A673 (cell line): ENCODE data around the gene SPTAN1. TPM values are rescaled to one million over a fixed set of nuclear protein-coding genes. Genes with fewer than 3 reads are reported as not detected.

ENCODE experiments used
- BruUV-seq: library from RNA; stranded (reverse); fragments of 400-500 nt; replicated peaks from 2 replicates; lab custom pipeline; 2021; lab: Mats Ljungman, UMichigan
- CTCF ChIA-PET: fragments of 300-600 bp; sonication (Branson Sonifier 250); formaldehyde crosslinking; loops from one replicate; lab custom pipeline; 2022; ENCODE audit warnings: antibody characterized with exemption; lab: Charles Lee
- POLR2A ChIA-PET: fragments of 300-600 bp; sonication (Branson Sonifier 250); formaldehyde crosslinking; loops from one replicate; lab custom pipeline; 2022; ENCODE audit warnings: antibody characterized with exemption; ENCODE audit not compliant: low non-redundant PET; lab: Charles Lee
- DNase-seq: peaks from one replicate; pipeline ENCODE4 v3.0.0-alpha.2; 2015; ENCODE audit warnings: low spot score
- H3K27ac ChIP-seq: fragments of 200-600 bp; sonication (generic); 2 replicates; pipeline ENCODE4 v1.5.1; 2016; ENCODE audit warnings: mixed run types, low read depth, mild to moderate bottlenecking, mixed read lengths, antibody characterized with exemption, low read length; ENCODE audit not compliant: poor library complexity, severe bottlenecking
- H3K27me3 ChIP-seq: fragments of 200-600 bp; sonication (generic); replicated peaks from 2 replicates; pipeline ENCODE4 v1.6.1; 2017; ENCODE audit warnings: mixed run types, low read depth, mild to moderate bottlenecking, mixed read lengths, antibody characterized with exemption, low read length; ENCODE audit not compliant: insufficient read depth, poor library complexity
- H3K36me3 ChIP-seq: fragments of 200-600 bp; sonication (generic); 2 replicates; pipeline ENCODE4 v1.6.1; 2016; ENCODE audit warnings: mixed run types, mild to moderate bottlenecking, mixed read lengths, antibody characterized with exemption, low read length; ENCODE audit not compliant: insufficient read depth, poor library complexity, severe bottlenecking
- H3K4me1 ChIP-seq: fragments of 200-600 bp; sonication (generic); 2 replicates; pipeline ENCODE4 v1.6.1; 2017; ENCODE audit warnings: mixed run types, mild to moderate bottlenecking, mixed read lengths, antibody characterized with exemption, low read length; ENCODE audit not compliant: insufficient read depth, poor library complexity, severe bottlenecking
- H3K4me3 ChIP-seq: fragments of 200-600 bp; sonication (generic); 2 replicates; pipeline ENCODE4 v1.5.1; 2016; ENCODE audit warnings: low read depth, mixed run types, mild to moderate bottlenecking, mixed read lengths, low read length; ENCODE audit not compliant: poor library complexity, severe bottlenecking
- H3K9me3 ChIP-seq: fragments of 200-600 bp; sonication (generic); 2 replicates; pipeline ENCODE4 v1.6.1; 2016; ENCODE audit warnings: mixed run types, low read depth, mild to moderate bottlenecking, mixed read lengths, antibody characterized with exemption, low read length; ENCODE audit not compliant: poor library complexity, severe bottlenecking
- EZH2 ChIP-seq: fragments of 200-600 bp; sonication (generic); IDR thresholded peaks from 2 replicates; pipeline ENCODE4 v1.6.1; 2017; ENCODE audit warnings: borderline replicate concordance, low read depth, mild to moderate bottlenecking, mixed read lengths, antibody characterized with exemption, low read length; ENCODE audit not compliant: poor library complexity, severe bottlenecking
- intact Hi-C: fragments of 100-400 bp; cut with micrococcal nuclease; formaldehyde crosslinking; loops from one replicate; pipeline ENCODE4 v1.10.0; 2022; ENCODE audit not compliant: unreplicated experiment
- total RNA-seq: library from RNA; stranded (reverse); gene quantifications from 2 replicates; pipeline ENCODE4 v1.2.3, GENCODE V29; 2021
- TF ChIP-seq, protein P1 (sequence below): fragments of 300-800, 200-600 bp; sonication (generic); conservative IDR thresholded peaks from 2 replicates; pipeline ENCODE4 v1.5.1; 2017; ENCODE audit warnings: low read depth, mild to moderate bottlenecking, antibody characterized with exemption, low read length, moderate library complexity, mixed read lengths

The SPTAN1 gene
- total RNA-seq, 1 experiment from 2014 or later = 262 TPM

- TF ChIP-seq EZH2 = no peak
- TF ChIP-seq, protein P1, sequence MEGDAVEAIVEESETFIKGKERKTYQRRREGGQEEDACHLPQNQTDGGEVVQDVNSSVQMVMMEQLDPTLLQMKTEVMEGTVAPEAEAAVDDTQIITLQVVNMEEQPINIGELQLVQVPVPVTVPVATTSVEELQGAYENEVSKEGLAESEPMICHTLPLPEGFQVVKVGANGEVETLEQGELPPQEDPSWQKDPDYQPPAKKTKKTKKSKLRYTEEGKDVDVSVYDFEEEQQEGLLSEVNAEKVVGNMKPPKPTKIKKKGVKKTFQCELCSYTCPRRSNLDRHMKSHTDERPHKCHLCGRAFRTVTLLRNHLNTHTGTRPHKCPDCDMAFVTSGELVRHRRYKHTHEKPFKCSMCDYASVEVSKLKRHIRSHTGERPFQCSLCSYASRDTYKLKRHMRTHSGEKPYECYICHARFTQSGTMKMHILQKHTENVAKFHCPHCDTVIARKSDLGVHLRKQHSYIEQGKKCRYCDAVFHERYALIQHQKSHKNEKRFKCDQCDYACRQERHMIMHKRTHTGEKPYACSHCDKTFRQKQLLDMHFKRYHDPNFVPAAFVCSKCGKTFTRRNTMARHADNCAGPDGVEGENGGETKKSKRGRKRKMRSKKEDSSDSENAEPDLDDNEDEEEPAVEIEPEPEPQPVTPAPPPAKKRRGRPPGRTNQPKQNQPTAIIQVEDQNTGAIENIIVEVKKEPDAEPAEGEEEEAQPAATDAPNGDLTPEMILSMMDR = no peak
- Histone ChIP-seq H3K27me3 (no peaks in the 10 kb centered on the region), H3K36me3 (peaks cover 82% of the 10 kb centered on the region), H3K27ac (no peak overlapping the region), H3K4me3 (no peak overlapping the region), H3K4me1 (no peaks in the 10 kb centered on the region), H3K9me3 (no peaks in the 10 kb centered on the region)
- no TSS peak for BruUV-seq
- no peak for DNase-seq
- ChIA-PET CTCF (no interaction called here), POLR2A (no interaction called here)
- intact Hi-C loops = no loop called here
Measured at GRCh38 chr9:128634651-128635262, 82.4 kb downstream of the SPTAN1 start.

DNA sequence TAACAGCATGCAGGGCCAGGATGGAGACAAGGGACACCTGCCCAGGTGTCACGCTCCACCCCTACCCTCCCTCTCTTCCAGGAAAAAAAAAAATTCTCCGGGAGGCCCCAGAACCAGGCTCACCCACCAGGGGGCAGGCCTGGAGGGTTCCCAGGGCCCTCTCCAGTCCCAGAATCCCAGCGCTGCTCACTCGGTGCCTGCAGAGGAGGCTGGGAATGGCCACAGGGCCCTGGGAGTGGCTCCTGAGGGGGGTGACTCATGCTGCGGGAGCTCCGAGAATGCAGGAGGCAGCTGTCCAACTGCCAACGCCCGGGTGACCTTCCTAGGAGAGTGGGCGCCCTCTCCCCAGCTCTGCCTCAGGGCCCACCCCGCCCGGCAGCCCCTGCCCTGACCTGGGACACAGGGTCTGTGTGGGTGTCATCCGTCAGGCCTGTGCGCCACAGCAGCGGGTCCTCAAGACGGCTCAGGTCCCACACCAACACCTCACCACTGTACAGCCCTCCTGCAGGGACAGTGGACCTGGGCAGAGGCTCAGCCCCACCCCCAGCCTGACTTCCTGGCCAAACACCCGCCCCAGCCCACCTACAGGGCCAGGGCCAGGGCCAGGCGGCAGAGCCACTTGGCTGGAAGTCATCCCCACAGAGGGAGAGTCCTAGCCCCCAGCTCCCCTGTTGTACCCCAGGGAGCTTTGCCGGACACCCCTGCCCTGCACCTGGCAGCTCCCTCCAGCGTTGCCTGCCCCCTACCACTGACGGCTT, 83.1 kb downstream of the SPTAN1 start:
- intact Hi-C loops = no loop called here
- CTCF ChIA-PET = interaction anchor here (0.5 to 0.6 kb wide), 3 partner anchors 43 to 186 kb away, joined by 3 to 12 read pairs (median 6); no protein-coding TSS in a partner anchor
- peak overlapping the region; percentile 54 for H3K27ac ChIP-seq
- no peaks in the 10 kb centered on the region for H3K27me3 ChIP-seq
- no peak overlapping the region for H3K4me3 ChIP-seq
- H3K9me3 ChIP-seq = no peaks in the 10 kb centered on the region
- no TSS peak for BruUV-seq
- H3K36me3 ChIP-seq = peaks cover 82% of the 10 kb centered on the region
- no peaks in the 10 kb centered on the region for H3K4me1 ChIP-seq
- DNase-seq = peak; percentile 88
- POLR2A ChIA-PET = no interaction called here
- no peak for TF ChIP-seq EZH2
- TF ChIP-seq, protein P1 = peak; percentile 60

- ChIA-PET CTCF (interaction anchor here (0.6 kb wide), 2 partner anchors 42 to 187 kb away, joined by 3 to 12 read pairs; no protein-coding TSS in a partner anchor), POLR2A (no interaction called here)
- H3K36me3 ChIP-seq = peaks cover 82% of the 10 kb centered on the region
- H3K4me3 ChIP-seq = no peak overlapping the region
- TF ChIP-seq, protein P1 = no peak
- no peak for TF ChIP-seq EZH2
- intact Hi-C loops = no loop called here
- no TSS peak for BruUV-seq
- H3K27ac ChIP-seq = peak overlapping the region; percentile 54
- no peaks in the 10 kb centered on the region for H3K27me3 ChIP-seq
- no peaks in the 10 kb centered on the region for H3K4me1 ChIP-seq
- no peak for DNase-seq
- H3K9me3 ChIP-seq = no peaks in the 10 kb centered on the region
Measured at GRCh38 chr9:128636024-128636390, 83.6 kb downstream of the SPTAN1 start.
